Type B pancreatic cell (in vitro differentiated cells): ENCODE results near the gene COPRS. TPM values are rescaled to one million over a fixed set of nuclear protein-coding genes. Genes with fewer than 3 reads are reported as not detected.

Experiments
- DNase-seq: peaks from one replicate; pipeline ENCODE4 v3.0.0; 2021; ENCODE audit warnings: mixed read lengths; ENCODE audit not compliant: unreplicated experiment; ENCODE audit errors: extremely low spot score
- H3K27ac Mint-ChIP-seq: 2 replicates; pipeline ENCODE4 v1.8.0; 2021; ENCODE audit warnings: mild to moderate bottlenecking, mixed read lengths
- H3K27me3 Mint-ChIP-seq: 2 replicates; pipeline ENCODE4 v1.8.0; 2021; ENCODE audit warnings: mixed read lengths
- H3K36me3 Mint-ChIP-seq: 2 replicates; pipeline ENCODE4 v1.8.0; 2021; ENCODE audit warnings: mixed read lengths
- H3K4me1 Mint-ChIP-seq: one replicate; pipeline ENCODE4 v1.8.0; 2021; ENCODE audit warnings: mixed read lengths; ENCODE audit not compliant: unreplicated experiment
- H3K4me3 Mint-ChIP-seq: 2 replicates; pipeline ENCODE4 v1.8.0; 2021; ENCODE audit warnings: mild to moderate bottlenecking, mixed read lengths
- H3K9me3 Mint-ChIP-seq: 2 replicates; pipeline ENCODE4 v1.8.0; 2021; ENCODE audit warnings: mixed read lengths
- CTCF ChIP-seq: fragments of 200-600 bp; sonication (generic); conservative IDR thresholded peaks from 2 replicates; pipeline ENCODE4 v1.5.0; 2021; ENCODE audit warnings: antibody characterized with exemption, mild to moderate bottlenecking
- total RNA-seq: library from RNA; stranded (reverse); gene quantifications from 2 replicates; pipeline ENCODE4 v1.2.1, GENCODE V29; 2021; ENCODE audit warnings: low replicate concordance

The COPRS gene
- total RNA-seq, 1 donor from 2014 or later = 46.0 TPM

DNA sequence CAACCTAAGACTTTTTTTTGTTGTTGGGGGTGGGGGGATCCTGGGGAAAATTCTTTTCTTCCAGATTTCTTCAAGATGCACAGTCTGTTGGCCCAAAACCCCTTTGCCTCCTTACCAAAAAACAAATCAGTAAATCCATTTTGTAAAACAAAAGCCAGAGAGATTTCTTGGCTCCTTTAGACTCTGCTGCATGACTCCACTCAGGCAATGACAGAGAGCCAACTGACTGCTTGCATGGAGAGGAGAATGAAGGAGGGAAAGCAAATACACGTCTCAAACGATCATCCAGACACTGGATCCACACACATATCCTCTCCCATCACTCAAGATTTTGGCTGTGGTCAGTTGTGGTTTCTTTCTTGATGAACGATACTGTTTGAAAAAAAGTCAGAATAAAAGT, 13.8 kb downstream of the COPRS start:
- H3K27ac Mint-ChIP-seq = no peak overlapping the region
- H3K36me3 Mint-ChIP-seq = no peaks in the 10 kb centered on the region
- no peaks in the 10 kb centered on the region for H3K4me1 Mint-ChIP-seq
- H3K27me3 Mint-ChIP-seq = peaks cover under 1% of the 10 kb centered on the region
- no peak for TF ChIP-seq CTCF
- no peak for DNase-seq
- H3K4me3 Mint-ChIP-seq = no peak overlapping the region
- H3K9me3 Mint-ChIP-seq = no peaks in the 10 kb centered on the region

DNA sequence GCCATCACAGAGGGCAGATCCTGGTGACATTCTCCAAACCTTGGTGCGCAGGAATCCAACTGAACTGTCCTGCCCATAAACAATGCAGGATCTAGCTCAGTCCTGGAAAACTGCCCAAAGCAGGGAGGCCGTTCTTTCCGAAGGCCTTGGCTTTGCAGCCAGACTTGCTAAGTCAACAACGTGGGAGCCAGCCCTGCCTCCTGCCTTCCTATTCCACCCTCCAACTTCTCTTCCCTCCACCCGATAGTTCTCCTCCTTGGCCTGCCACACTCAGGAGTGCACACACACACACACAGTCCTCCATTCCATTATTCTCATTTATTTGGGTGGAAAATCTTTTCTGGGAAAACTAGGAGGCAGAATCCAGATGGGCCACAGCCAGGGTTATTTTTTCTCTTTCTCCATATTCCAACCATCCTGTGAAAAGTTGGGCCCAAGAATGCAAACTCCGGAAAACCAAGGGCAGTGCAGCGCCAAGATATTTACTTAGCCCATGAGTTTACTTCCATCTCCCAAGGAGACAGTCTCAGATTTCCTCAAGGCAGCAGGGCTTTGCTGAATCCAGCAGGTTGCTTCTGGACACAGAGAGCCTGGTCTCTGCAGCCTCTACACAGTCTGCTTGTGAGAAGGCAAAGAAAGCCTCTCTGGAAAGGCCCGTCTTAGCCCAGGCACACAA, 15.8 kb downstream of the COPRS start:
- H3K27ac Mint-ChIP-seq = no peak overlapping the region
- TF ChIP-seq CTCF = no peak
- H3K4me3 Mint-ChIP-seq = no peak overlapping the region
- H3K4me1 Mint-ChIP-seq = no peaks in the 10 kb centered on the region
- no peaks in the 10 kb centered on the region for H3K36me3 Mint-ChIP-seq
- no peak for DNase-seq
- peaks cover 4% of the 10 kb centered on the region for H3K27me3 Mint-ChIP-seq
- no peaks in the 10 kb centered on the region for H3K9me3 Mint-ChIP-seq

- Mint-ChIP-seq H3K27me3 (peaks cover 6% of the 10 kb centered on the region), H3K27ac (no peak overlapping the region), H3K36me3 (no peaks in the 10 kb centered on the region), H3K4me1 (no peaks in the 10 kb centered on the region), H3K9me3 (no peaks in the 10 kb centered on the region), H3K4me3 (no peak overlapping the region)
- TF ChIP-seq CTCF = peak; percentile 98
- peak; percentile 81 for DNase-seq
Observed at GRCh38 chr17:31842195-31843069, 16.6 kb downstream of the COPRS start.

DNA sequence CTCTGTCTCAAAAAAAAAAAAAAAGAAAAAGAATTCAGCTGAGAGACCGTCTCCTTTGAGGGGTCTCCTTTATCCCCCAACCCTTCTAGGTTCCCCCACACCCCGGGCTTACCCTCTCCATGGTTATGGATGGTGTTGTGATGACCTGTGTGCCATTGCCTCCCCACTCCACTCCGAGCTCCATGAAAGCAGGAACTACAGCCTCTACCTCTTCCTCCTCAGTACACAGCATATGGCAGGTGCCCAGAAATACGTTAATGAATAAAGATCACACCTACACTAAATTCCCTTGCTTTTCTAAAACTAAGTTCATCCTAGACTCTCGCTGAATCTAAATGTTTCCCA, 17.2 kb downstream of the COPRS start:
- no peaks in the 10 kb centered on the region for H3K36me3 Mint-ChIP-seq
- DNase-seq = no peak
- no peak overlapping the region for H3K27ac Mint-ChIP-seq
- H3K27me3 Mint-ChIP-seq = peaks cover 6% of the 10 kb centered on the region
- no peak for TF ChIP-seq CTCF
- H3K4me3 Mint-ChIP-seq = no peak overlapping the region
- no peaks in the 10 kb centered on the region for H3K9me3 Mint-ChIP-seq
- no peaks in the 10 kb centered on the region for H3K4me1 Mint-ChIP-seq

GRCh38 chr17:31838636-31839225, 20.3 kb downstream of the COPRS start:
- no peak for DNase-seq
- no peaks in the 10 kb centered on the region for H3K4me1 Mint-ChIP-seq
- no peaks in the 10 kb centered on the region for H3K9me3 Mint-ChIP-seq
- no peak for TF ChIP-seq CTCF
- no peak overlapping the region for H3K27ac Mint-ChIP-seq
- no peaks in the 10 kb centered on the region for H3K36me3 Mint-ChIP-seq
- H3K4me3 Mint-ChIP-seq = no peak overlapping the region
- peaks cover 6% of the 10 kb centered on the region for H3K27me3 Mint-ChIP-seq
